VCaP (cell line): ENCODE data around the gene RNF40.

Source experiments
- H3K27ac ChIP-seq: fragments of 450-650 bp; 2 replicates; pipeline ENCODE4 v1.5.1; 2017
- TF ChIP-seq, protein P1 (sequence below): fragments of 450-650 bp; conservative IDR thresholded peaks from 2 replicates; pipeline ENCODE4 v1.5.1; 2017; ENCODE audit warnings: mild to moderate bottlenecking, moderate library complexity

The RNF40 gene

DNA sequence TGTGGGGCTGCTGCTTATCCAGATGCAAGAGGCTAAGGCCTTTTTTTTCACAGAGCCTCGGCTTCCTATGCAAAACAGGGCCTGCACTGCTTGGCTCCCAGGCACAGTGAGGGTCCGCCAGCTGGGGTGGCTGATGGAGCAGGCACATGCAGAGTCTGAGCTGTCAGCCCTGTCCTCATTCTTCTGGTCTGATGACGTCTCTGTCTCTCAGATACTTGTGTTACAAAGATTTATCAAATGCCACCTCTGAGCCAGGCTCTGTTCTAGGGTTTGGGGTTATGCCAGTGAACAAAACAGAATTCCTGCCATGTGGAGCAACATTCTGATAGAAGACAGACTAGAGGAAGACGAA, 4.8 kb downstream of the RNF40 start:
- TF ChIP-seq, protein P1, sequence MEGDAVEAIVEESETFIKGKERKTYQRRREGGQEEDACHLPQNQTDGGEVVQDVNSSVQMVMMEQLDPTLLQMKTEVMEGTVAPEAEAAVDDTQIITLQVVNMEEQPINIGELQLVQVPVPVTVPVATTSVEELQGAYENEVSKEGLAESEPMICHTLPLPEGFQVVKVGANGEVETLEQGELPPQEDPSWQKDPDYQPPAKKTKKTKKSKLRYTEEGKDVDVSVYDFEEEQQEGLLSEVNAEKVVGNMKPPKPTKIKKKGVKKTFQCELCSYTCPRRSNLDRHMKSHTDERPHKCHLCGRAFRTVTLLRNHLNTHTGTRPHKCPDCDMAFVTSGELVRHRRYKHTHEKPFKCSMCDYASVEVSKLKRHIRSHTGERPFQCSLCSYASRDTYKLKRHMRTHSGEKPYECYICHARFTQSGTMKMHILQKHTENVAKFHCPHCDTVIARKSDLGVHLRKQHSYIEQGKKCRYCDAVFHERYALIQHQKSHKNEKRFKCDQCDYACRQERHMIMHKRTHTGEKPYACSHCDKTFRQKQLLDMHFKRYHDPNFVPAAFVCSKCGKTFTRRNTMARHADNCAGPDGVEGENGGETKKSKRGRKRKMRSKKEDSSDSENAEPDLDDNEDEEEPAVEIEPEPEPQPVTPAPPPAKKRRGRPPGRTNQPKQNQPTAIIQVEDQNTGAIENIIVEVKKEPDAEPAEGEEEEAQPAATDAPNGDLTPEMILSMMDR = no peak
- no peak overlapping the region for H3K27ac ChIP-seq

DNA sequence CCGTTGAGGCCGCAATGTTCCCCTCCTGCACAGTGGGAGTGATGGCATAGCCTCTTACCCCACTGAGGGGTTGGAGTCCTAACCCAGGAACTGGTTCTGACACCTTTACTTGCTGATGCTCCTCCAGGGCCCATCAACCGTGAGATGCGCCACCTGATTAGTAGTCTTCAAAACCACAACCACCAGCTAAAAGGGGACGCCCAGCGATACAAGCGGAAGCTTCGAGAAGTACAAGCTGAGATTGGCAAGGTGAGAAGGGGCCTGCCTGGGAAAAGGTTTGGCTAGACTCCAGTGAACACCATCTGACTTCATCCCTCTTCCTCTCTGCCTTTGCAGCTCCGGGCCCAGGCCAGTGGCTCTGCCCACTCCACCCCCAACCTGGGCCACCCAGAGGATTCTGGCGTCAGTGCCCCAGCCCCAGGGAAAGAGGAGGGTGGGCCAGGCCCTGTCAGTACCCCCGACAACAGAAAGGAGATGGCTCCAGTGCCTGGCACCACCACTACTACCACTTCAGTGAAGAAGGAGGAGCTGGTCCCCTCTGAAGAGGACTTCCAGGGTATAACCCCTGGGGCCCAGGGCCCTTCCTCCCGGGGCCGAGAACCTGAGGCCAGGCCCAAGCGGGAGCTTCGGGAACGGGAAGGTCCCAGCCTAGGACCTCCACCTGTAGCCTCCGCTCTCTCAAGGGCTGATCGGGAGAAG, 5.8 kb downstream of the RNF40 start:
- TF ChIP-seq, protein P1 = no peak
- no peak overlapping the region for H3K27ac ChIP-seq

GRCh38 chr16:30768583-30769181, 6.6 kb downstream of the RNF40 start:
- TF ChIP-seq, protein P1 = no peak

GRCh38 chr16:30769379-30770089, 7.4 kb downstream of the RNF40 start:
- no peak overlapping the region for H3K27ac ChIP-seq
- TF ChIP-seq, protein P1 = no peak

More at GRCh38 chr16:30768583-30769181, 6.6 kb downstream of the RNF40 start:
- H3K27ac ChIP-seq = no peak overlapping the region

GRCh38 chr16:30771726-30772125, 9.6 kb downstream of the RNF40 start:
- H3K27ac ChIP-seq = no peak overlapping the region
- TF ChIP-seq, protein P1 = no peak

DNA sequence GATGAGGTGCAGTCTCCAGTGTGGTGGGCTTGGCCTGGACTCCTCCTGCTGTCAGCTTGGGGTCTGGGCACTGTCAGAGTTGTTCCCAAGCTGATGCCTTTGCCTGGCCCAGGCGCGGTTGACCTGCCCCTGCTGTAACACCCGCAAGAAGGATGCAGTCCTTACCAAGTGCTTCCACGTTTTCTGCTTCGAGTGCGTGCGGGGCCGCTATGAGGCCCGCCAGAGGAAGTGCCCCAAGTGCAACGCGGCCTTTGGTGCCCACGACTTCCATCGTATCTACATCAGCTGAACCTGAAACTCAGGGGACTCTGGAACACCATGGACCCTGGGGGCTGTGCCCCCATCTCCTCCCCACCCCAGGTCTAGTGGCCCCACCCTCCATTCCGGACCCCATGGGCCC, 11.7 kb downstream of the RNF40 start:
- no peak overlapping the region for H3K27ac ChIP-seq
- TF ChIP-seq, protein P1 = no peak

GRCh38 chr16:30774367-30775130, 12.4 kb downstream of the RNF40 start:
- TF ChIP-seq, protein P1 = no peak
- H3K27ac ChIP-seq = peak overlapping the region; percentile 91
